ENCODE results near the gene DDO. TPM values are rescaled to one million over a fixed set of nuclear protein-coding genes. Genes with fewer than 3 reads are reported as not detected.

The DDO gene
- polyA plus RNA-seq, 1 donor (not counting 4 experiments of a cell fraction or from before 2014, with no cell fraction given) = not detected

- DNase-seq (ENCODE audit: low read depth, low spot score) (no peak), FAIRE-seq (no peak)
- dilution Hi-C loops (cut with MboI; ENCODE audit: extremely low pct_ligation_motif_present, low sequenced_read_pairs) = no loop called here
- H3K36me3 ChIP-seq (ENCODE audit: control insufficient read depth in 2 of 2, extremely low read depth in 1 of 2, insufficient read depth in 2 of 2, low read length in 2 of 2) = no peaks in the 10 kb centered on the region
- H3K79me2 ChIP-seq (ENCODE audit: control insufficient read depth, insufficient read depth, low read length) = no peaks in the 10 kb centered on the region
- H2AFZ ChIP-seq (ENCODE audit: control insufficient read depth, low read length) = no peak overlapping the region
- H3K9ac ChIP-seq (ENCODE audit: control insufficient read depth, extremely low read depth, insufficient read depth, low read length) = no peak overlapping the region
- H3K4me2 ChIP-seq (ENCODE audit: control insufficient read depth, extremely low read depth, insufficient read depth, low read depth, low read length) = no peak overlapping the region
- H3K27ac ChIP-seq (ENCODE audit: control insufficient read depth, insufficient read depth, low read length) = no peak overlapping the region
- TF ChIP-seq EZH2 (IDR thresholded peaks at IDR 0.05; ENCODE audit: low read length) = no peak
- no peak for TF ChIP-seq CTCF (optimal IDR thresholded peaks at IDR 0.05 in 1 of 3, IDR thresholded peaks at IDR 0.05 in 1 of 3, conservative IDR thresholded peaks at IDR 0.05 in 1 of 3; ENCODE audit: extremely low read depth in 1 of 3, insufficient read depth in 2 of 3, low read length in 3 of 3)
- peaks cover 17% of the 10 kb centered on the region for H3K27me3 ChIP-seq (ENCODE audit: control insufficient read depth, extremely low read depth, insufficient read depth, low read length)
- no peaks in the 10 kb centered on the region for H4K20me1 ChIP-seq (ENCODE audit: control insufficient read depth, extremely low read depth, insufficient read depth, low read length)
- no peaks in the 10 kb centered on the region for H3K4me1 ChIP-seq (ENCODE audit: control insufficient read depth, extremely low read depth, insufficient read depth, low read length)
- H3K9me3 ChIP-seq (ENCODE audit: control insufficient read depth, low read depth, low read length) = no peaks in the 10 kb centered on the region
- no peaks in the 10 kb centered on the region for H3K9me1 ChIP-seq (ENCODE audit: control insufficient read depth, extremely low read depth, insufficient read depth, low read length)
- H3K4me3 ChIP-seq (ENCODE audit: control insufficient read depth in 2 of 3, extremely low read depth in 1 of 3, insufficient read depth in 2 of 3, low read depth in 1 of 3, low read length in 3 of 3) = no peak overlapping the region
These were observed 19.7 kb upstream of the DDO start for GRCh38 chr6:110434961-110435602.

- no peak for TF ChIP-seq EZH2 (IDR thresholded peaks at IDR 0.05; ENCODE audit: low read length)
- TF ChIP-seq CTCF (optimal IDR thresholded peaks at IDR 0.05 in 1 of 3, IDR thresholded peaks at IDR 0.05 in 1 of 3, conservative IDR thresholded peaks at IDR 0.05 in 1 of 3; ENCODE audit: extremely low read depth in 1 of 3, insufficient read depth in 2 of 3, low read length in 3 of 3) = no peak
- H3K9me3 ChIP-seq (ENCODE audit: control insufficient read depth, low read depth, low read length) = no peaks in the 10 kb centered on the region
- dilution Hi-C loops (cut with MboI; ENCODE audit: extremely low pct_ligation_motif_present, low sequenced_read_pairs) = no loop called here
- no peaks in the 10 kb centered on the region for H3K79me2 ChIP-seq (ENCODE audit: control insufficient read depth, insufficient read depth, low read length)
- DNase-seq (ENCODE audit: low read depth, low spot score) (no peak), FAIRE-seq (no peak)
- H2AFZ ChIP-seq (ENCODE audit: control insufficient read depth, low read length) = no peak overlapping the region
- H3K27me3 ChIP-seq (ENCODE audit: control insufficient read depth, extremely low read depth, insufficient read depth, low read length) = peaks cover 17% of the 10 kb centered on the region
- no peak overlapping the region for H3K4me2 ChIP-seq (ENCODE audit: control insufficient read depth, extremely low read depth, insufficient read depth, low read depth, low read length)
- H3K9me1 ChIP-seq (ENCODE audit: control insufficient read depth, extremely low read depth, insufficient read depth, low read length) = no peaks in the 10 kb centered on the region
- H3K36me3 ChIP-seq (ENCODE audit: control insufficient read depth in 2 of 2, extremely low read depth in 1 of 2, insufficient read depth in 2 of 2, low read length in 2 of 2) = no peaks in the 10 kb centered on the region
- no peak overlapping the region for H3K9ac ChIP-seq (ENCODE audit: control insufficient read depth, extremely low read depth, insufficient read depth, low read length)
- no peak overlapping the region for H3K4me3 ChIP-seq (ENCODE audit: control insufficient read depth in 2 of 3, extremely low read depth in 1 of 3, insufficient read depth in 2 of 3, low read depth in 1 of 3, low read length in 3 of 3)
- no peaks in the 10 kb centered on the region for H4K20me1 ChIP-seq (ENCODE audit: control insufficient read depth, extremely low read depth, insufficient read depth, low read length)
- H3K4me1 ChIP-seq (ENCODE audit: control insufficient read depth, extremely low read depth, insufficient read depth, low read length) = no peaks in the 10 kb centered on the region
- no peak overlapping the region for H3K27ac ChIP-seq (ENCODE audit: control insufficient read depth, insufficient read depth, low read length)
These were observed 17.0 kb upstream of the DDO start for GRCh38 chr6:110432285-110432900.
